ENCODE measurements around the gene RGS16. TPM values are rescaled to one million over a fixed set of nuclear protein-coding genes. Genes with fewer than 3 reads are reported as not detected.

Gene RGS16
- total and polyA plus RNA-seq, 4 experiments from 2014 or later: 1.3 to 3.7 (median 2.1) TPM

DNA sequence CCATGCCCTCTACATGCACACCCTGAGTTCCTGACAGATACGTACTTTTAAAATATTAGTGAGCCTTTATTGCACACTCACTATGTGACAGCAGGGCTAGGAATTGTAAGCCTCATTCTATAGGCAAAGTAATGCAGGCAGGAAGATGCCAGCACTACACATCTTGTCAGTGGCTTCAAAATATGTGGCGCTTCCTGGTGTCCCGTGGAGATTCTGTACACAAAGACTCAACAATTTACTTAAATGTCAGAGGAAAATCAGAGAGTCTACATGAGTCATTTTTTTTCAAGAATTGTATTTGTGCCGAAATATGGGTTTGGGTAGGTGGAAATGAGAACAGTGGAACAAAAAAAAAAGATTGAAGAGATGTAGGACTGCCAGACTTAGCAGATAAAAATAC, 42.7 kb downstream of the RGS16 start:
- intact Hi-C loops (cut with micrococcal nuclease): no loop called here
- no peaks in the 10 kb centered on the region for H3K36me3 Mint-ChIP-seq
- H3K9me3 Mint-ChIP-seq: no peaks in the 10 kb centered on the region
- no peaks in the 10 kb centered on the region for H3K4me1 ChIP-seq (ENCODE audit: insufficient read depth, low read length)
- H3K4me3 ChIP-seq (ENCODE audit: low read length in 2 of 2): no peak overlapping the region
- no peak for DNase-seq
- no peaks in the 10 kb centered on the region for H3K27me3 ChIP-seq (ENCODE audit: insufficient read depth, low read length)
- H3K9me3 ChIP-seq (ENCODE audit: control insufficient read depth in 1 of 2, low read length in 2 of 2): no peaks in the 10 kb centered on the region
- peaks cover 0 to 2% of the 10 kb centered on the region in 2 donors for H3K27me3 Mint-ChIP-seq
- H3K27ac ChIP-seq (ENCODE audit: low read depth, low read length): no peak overlapping the region
- ChIA-PET POLR2A (ENCODE audit: partially characterized antibody) (no interaction called here), CTCF (ENCODE audit: partially characterized antibody) (no interaction called here)
- H3K4me1 Mint-ChIP-seq: no peaks in the 10 kb centered on the region
- no peak overlapping the region for H3K27ac Mint-ChIP-seq
- no peaks in the 10 kb centered on the region for H3K36me3 ChIP-seq (ENCODE audit: insufficient read depth, low read length)
- no peak overlapping the region for H3K4me3 Mint-ChIP-seq

DNA sequence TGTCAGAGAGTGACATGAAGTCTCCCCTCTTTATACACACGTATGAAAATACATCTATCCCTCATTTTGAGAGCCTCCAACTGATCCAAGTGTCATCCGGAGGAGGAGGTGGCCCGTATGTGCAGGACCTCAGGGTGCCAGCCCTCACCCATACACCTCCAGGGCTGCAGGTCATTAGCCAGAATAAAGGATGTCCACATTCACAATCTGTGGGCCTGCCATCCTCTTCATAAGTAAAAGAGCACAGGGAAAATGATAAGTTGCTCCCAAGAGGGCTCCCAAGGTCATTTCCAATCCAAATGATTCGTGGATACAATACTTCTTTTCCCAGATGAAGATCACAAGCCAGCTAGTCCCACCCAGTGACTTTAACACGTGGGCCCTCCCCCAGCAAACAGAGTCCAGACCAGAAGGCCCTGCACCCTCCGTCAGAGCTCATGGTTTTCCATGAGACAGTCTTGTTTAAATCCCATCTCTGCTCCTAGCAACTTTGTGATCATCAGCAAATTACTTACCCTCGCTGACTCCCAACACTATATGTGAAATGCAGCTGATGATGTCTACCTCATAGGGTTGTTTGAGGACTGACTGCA, 43.7 kb downstream of the RGS16 start:
- Mint-ChIP-seq H3K36me3 (no peaks in the 10 kb centered on the region), H3K9me3 (no peaks in the 10 kb centered on the region), H3K27me3 (peaks cover 0 to 2% of the 10 kb centered on the region in 2 donors), H3K27ac (no peak overlapping the region), H3K4me3 (no peak overlapping the region), H3K4me1 (no peaks in the 10 kb centered on the region)
- no peak overlapping the region for H3K27ac ChIP-seq (ENCODE audit: low read depth, low read length)
- no peaks in the 10 kb centered on the region for H3K36me3 ChIP-seq (ENCODE audit: insufficient read depth, low read length)
- H3K27me3 ChIP-seq (ENCODE audit: insufficient read depth, low read length): no peaks in the 10 kb centered on the region
- intact Hi-C loops (cut with micrococcal nuclease): no loop called here
- no peaks in the 10 kb centered on the region for H3K9me3 ChIP-seq (ENCODE audit: control insufficient read depth in 1 of 2, low read length in 2 of 2)
- no peaks in the 10 kb centered on the region for H3K4me1 ChIP-seq (ENCODE audit: insufficient read depth, low read length)
- no peak overlapping the region for H3K4me3 ChIP-seq (ENCODE audit: low read length in 2 of 2)
- ChIA-PET CTCF (ENCODE audit: partially characterized antibody) (no interaction called here), POLR2A (ENCODE audit: partially characterized antibody) (no interaction called here)
- DNase-seq: no peak

DNA sequence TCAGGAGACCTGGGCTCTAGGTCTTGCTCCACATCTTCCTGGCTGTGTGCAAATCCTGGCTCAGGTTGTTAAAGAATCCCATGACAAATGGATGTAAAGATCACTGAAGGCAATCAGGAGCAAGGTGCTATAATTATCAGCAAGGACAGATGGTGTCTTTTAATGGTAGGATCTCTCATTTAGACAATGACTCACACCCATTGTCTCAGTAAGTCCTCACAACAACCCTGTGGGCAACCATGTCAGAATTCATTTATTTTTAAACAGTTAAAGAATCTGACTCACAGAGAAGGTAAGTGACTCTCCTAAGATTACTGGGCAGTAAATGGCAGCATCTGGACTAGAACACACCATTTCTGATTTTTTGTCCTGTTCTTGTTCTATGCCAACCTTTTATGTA, 47.9 kb downstream of the RGS16 start:
- Histone ChIP-seq H3K9me3 (ENCODE audit: control insufficient read depth in 1 of 2, low read length in 2 of 2) (peaks cover 0 to 4% of the 10 kb centered on the region in 2 donors), H3K36me3 (ENCODE audit: insufficient read depth, low read length) (no peaks in the 10 kb centered on the region), H3K27ac (ENCODE audit: low read depth, low read length) (no peak overlapping the region), H3K4me3 (ENCODE audit: low read length in 2 of 2) (no peak overlapping the region), H3K27me3 (ENCODE audit: insufficient read depth, low read length) (no peaks in the 10 kb centered on the region), H3K4me1 (ENCODE audit: insufficient read depth, low read length) (no peaks in the 10 kb centered on the region)
- H3K36me3 Mint-ChIP-seq: peaks cover 0 to 4% of the 10 kb centered on the region in 2 donors
- CTCF ChIA-PET (ENCODE audit: partially characterized antibody): no interaction called here
- POLR2A ChIA-PET (ENCODE audit: partially characterized antibody): no interaction called here
- H3K4me1 Mint-ChIP-seq: no peaks in the 10 kb centered on the region
- intact Hi-C loops (cut with micrococcal nuclease): no loop called here
- no peak for DNase-seq
- no peak overlapping the region for H3K27ac Mint-ChIP-seq
- H3K4me3 Mint-ChIP-seq: no peak overlapping the region
- peaks cover 0 to 21% (median 12%) of the 10 kb centered on the region in 8 donors for H3K9me3 Mint-ChIP-seq
- H3K27me3 Mint-ChIP-seq: peaks cover 2 to 5% of the 10 kb centered on the region in 2 donors

DNA sequence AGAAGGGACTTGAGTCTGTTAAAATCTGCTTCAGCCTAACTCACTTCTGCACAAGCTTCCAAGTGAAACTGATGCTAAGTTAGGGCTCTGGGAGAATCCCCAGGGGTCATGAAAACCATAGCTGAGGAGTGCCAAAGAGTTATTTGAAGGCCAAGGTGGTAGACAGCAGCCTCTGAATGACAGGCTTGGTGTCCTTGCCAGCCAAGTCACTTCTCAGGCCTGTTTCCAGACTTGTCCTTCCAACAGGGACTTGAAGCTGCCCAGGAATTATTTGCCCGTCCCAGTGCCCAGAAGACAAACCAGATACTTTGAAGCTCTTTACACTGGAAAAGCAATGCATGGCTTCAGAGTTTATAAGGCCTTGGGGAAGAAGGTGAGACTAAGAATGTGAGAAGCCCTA, 48.7 kb downstream of the RGS16 start:
- no peaks in the 10 kb centered on the region for H3K27me3 ChIP-seq (ENCODE audit: insufficient read depth, low read length)
- Mint-ChIP-seq H3K27ac (no peak overlapping the region), H3K9me3 (peaks cover 0 to 21% (median 12%) of the 10 kb centered on the region in 8 donors), H3K4me1 (no peaks in the 10 kb centered on the region), H3K36me3 (peaks cover 0 to 4% of the 10 kb centered on the region in 2 donors), H3K27me3 (peaks cover 2 to 7% of the 10 kb centered on the region in 2 donors), H3K4me3 (no peak overlapping the region)
- ChIA-PET POLR2A (ENCODE audit: partially characterized antibody) (no interaction called here), CTCF (ENCODE audit: partially characterized antibody) (interaction anchor here (0.8 kb wide), 1 partner anchor 227 kb away, joined by 4 read pairs; no protein-coding TSS in a partner anchor)
- H3K4me3 ChIP-seq (ENCODE audit: low read length in 2 of 2): no peak overlapping the region
- DNase-seq: no peak
- H3K9me3 ChIP-seq (ENCODE audit: control insufficient read depth in 1 of 2, low read length in 2 of 2): peaks cover 0 to 4% of the 10 kb centered on the region in 2 donors
- H3K27ac ChIP-seq (ENCODE audit: low read depth, low read length): no peak overlapping the region
- no peaks in the 10 kb centered on the region for H3K36me3 ChIP-seq (ENCODE audit: insufficient read depth, low read length)
- no peaks in the 10 kb centered on the region for H3K4me1 ChIP-seq (ENCODE audit: insufficient read depth, low read length)
- intact Hi-C loops (cut with micrococcal nuclease): no loop called here

DNA sequence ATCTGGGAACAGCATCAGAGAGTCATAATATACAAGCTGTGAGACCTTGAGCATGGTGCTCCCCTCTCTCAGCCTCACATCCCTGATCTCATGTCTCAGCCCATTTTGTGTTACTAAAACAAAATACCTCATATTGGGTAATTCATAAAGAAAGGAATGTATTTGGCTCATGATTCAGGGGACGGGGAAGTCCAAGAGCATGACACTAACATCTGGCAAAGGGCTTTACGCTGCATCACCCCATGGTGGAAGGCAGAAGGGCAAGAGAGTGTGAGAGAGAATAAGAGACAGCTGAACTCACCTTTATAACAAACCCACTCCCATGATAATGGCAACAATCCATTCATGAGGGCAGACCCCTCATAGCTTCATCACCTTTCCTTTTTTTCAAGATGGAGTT, 51.7 kb downstream of the RGS16 start:
- intact Hi-C loops (cut with micrococcal nuclease): no loop called here
- POLR2A ChIA-PET (ENCODE audit: partially characterized antibody): no interaction called here
- no peak overlapping the region for H3K4me3 ChIP-seq (ENCODE audit: low read length in 2 of 2)
- no peak overlapping the region for H3K27ac ChIP-seq (ENCODE audit: low read depth, low read length)
- H3K9me3 Mint-ChIP-seq: peaks cover 0 to 21% (median 12%) of the 10 kb centered on the region in 8 donors
- peaks cover 0 to 17% of the 10 kb centered on the region in 2 donors for H3K27me3 Mint-ChIP-seq
- no peaks in the 10 kb centered on the region for H3K27me3 ChIP-seq (ENCODE audit: insufficient read depth, low read length)
- H3K36me3 ChIP-seq (ENCODE audit: insufficient read depth, low read length): no peaks in the 10 kb centered on the region
- CTCF ChIA-PET (ENCODE audit: partially characterized antibody): no interaction called here
- H3K4me3 Mint-ChIP-seq: no peak overlapping the region
- H3K36me3 Mint-ChIP-seq: peaks cover 0 to 4% of the 10 kb centered on the region in 2 donors
- no peaks in the 10 kb centered on the region for H3K4me1 Mint-ChIP-seq
- DNase-seq: no peak
- peaks cover 0 to 4% of the 10 kb centered on the region in 2 donors for H3K9me3 ChIP-seq (ENCODE audit: control insufficient read depth in 1 of 2, low read length in 2 of 2)
- H3K4me1 ChIP-seq (ENCODE audit: insufficient read depth, low read length): no peaks in the 10 kb centered on the region
- H3K27ac Mint-ChIP-seq: no peak overlapping the region

DNA sequence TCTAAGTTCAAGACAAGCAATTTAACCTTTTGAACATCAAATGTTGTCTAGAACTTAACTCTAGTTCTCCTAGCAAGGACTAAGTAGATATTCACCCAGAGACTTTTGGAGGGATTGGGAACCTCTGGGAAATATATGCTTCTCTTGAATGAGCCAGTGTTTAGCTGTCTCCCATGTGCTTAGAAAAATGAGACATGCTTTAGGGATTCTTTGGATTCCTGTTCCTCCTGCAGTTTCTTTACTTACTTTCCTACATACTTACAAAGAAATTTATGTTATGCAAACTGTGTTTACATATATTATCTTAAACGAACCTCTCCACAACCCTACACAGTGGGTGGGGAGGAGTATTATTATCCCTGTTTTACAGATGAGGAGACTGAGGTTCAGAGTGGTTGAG, 54.4 kb downstream of the RGS16 start:
- H3K27ac ChIP-seq (ENCODE audit: low read depth, low read length): no peak overlapping the region
- no peak for DNase-seq
- ChIA-PET CTCF (ENCODE audit: partially characterized antibody) (no interaction called here), POLR2A (ENCODE audit: partially characterized antibody) (no interaction called here)
- no peaks in the 10 kb centered on the region for H3K36me3 ChIP-seq (ENCODE audit: insufficient read depth, low read length)
- peaks cover 0 to 4% of the 10 kb centered on the region in 2 donors for H3K9me3 ChIP-seq (ENCODE audit: control insufficient read depth in 1 of 2, low read length in 2 of 2)
- no peaks in the 10 kb centered on the region for H3K27me3 ChIP-seq (ENCODE audit: insufficient read depth, low read length)
- Mint-ChIP-seq H3K4me1 (no peaks in the 10 kb centered on the region), H3K27me3 (peaks cover 8 to 19% of the 10 kb centered on the region in 2 donors), H3K36me3 (peaks cover 0 to 4% of the 10 kb centered on the region in 2 donors), H3K27ac (no peak overlapping the region), H3K9me3 (peaks cover 0 to 21% (median 12%) of the 10 kb centered on the region in 8 donors), H3K4me3 (no peak overlapping the region)
- intact Hi-C loops (cut with micrococcal nuclease): no loop called here
- H3K4me1 ChIP-seq (ENCODE audit: insufficient read depth, low read length): no peaks in the 10 kb centered on the region
- no peak overlapping the region for H3K4me3 ChIP-seq (ENCODE audit: low read length in 2 of 2)

DNA sequence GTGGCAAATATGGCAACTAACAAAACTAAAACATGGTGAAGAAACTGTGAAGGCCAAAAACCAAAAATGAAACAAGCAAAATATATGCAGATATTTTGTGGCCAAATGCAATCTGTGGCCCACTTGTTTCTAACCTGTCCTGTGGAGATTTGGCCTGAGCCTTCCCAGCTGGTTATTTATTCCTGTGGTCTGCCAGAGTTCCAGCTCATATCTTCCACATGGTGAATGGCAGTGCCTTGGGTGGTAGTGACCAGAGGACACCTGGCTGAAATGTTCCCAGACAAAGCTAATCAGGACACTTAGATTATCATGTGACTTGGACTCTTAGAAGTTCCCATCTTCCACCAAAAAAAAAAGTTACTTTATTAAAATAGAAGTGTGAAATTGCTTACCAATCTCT, 54.8 kb downstream of the RGS16 start:
- Mint-ChIP-seq H3K4me3 (no peak overlapping the region), H3K4me1 (no peaks in the 10 kb centered on the region), H3K9me3 (peaks cover 0 to 21% (median 12%) of the 10 kb centered on the region in 8 donors), H3K36me3 (peaks cover 0 to 4% of the 10 kb centered on the region in 2 donors), H3K27ac (no peak overlapping the region), H3K27me3 (peaks cover 8 to 19% of the 10 kb centered on the region in 2 donors)
- no peak overlapping the region for H3K4me3 ChIP-seq (ENCODE audit: low read length in 2 of 2)
- ChIA-PET CTCF (ENCODE audit: partially characterized antibody) (no interaction called here), POLR2A (ENCODE audit: partially characterized antibody) (no interaction called here)
- intact Hi-C loops (cut with micrococcal nuclease): no loop called here
- no peaks in the 10 kb centered on the region for H3K27me3 ChIP-seq (ENCODE audit: insufficient read depth, low read length)
- DNase-seq: no peak
- H3K9me3 ChIP-seq (ENCODE audit: control insufficient read depth in 1 of 2, low read length in 2 of 2): peaks cover 0 to 4% of the 10 kb centered on the region in 2 donors
- H3K36me3 ChIP-seq (ENCODE audit: insufficient read depth, low read length): no peaks in the 10 kb centered on the region
- H3K27ac ChIP-seq (ENCODE audit: low read depth, low read length): no peak overlapping the region
- H3K4me1 ChIP-seq (ENCODE audit: insufficient read depth, low read length): no peaks in the 10 kb centered on the region

All from CD4-positive, alpha-beta memory T cell (primary cell).